Brain microvascular endothelial cell (primary cell): ENCODE results near the gene RGS19.

Experiments
- DNase-seq: peaks from one replicate; pipeline ENCODE4 v3.0.0-alpha.2; 2020
- H3K27ac ChIP-seq: fragments of 250-450 bp; sonication (Bioruptor Pico); 2 replicates; pipeline ENCODE4 v1.5.1; 2020; ENCODE audit warnings: mild to moderate bottlenecking, moderate library complexity
- H3K27me3 ChIP-seq: fragments of 250-450 bp; sonication (Bioruptor Pico); replicated peaks from 2 replicates; pipeline ENCODE4 v1.5.1; 2020; ENCODE audit warnings: mild to moderate bottlenecking
- H3K36me3 ChIP-seq: fragments of 250-450 bp; sonication (Bioruptor Pico); replicated peaks from 2 replicates; pipeline ENCODE4 v1.5.1; 2020; ENCODE audit warnings: mild to moderate bottlenecking
- H3K4me3 ChIP-seq: 2 replicates; pipeline ENCODE4 v1.5.1; 2011; ENCODE audit warnings: low read depth, mild to moderate bottlenecking, control low read depth, low read length, moderate library complexity
- CTCF ChIP-seq: IDR thresholded peaks from 2 replicates; pipeline ENCODE4 v1.5.1; 2011; ENCODE audit warnings: low read depth, mild to moderate bottlenecking, moderate library complexity, low read length, control low read depth, inconsistent platforms; ENCODE audit errors: missing control alignments
- in situ Hi-C: cut with HindIII; loops from 2 replicates; pipeline ENCODE4 v1.10.0; 2017; ENCODE audit warnings: low sequenced_read_pairs, low pct_ligation_motif_present

RGS19 gene

GRCh38 chr20:64096535-64096934 is 17.2 kb upstream of the RGS19 start:
- Histone ChIP-seq H3K27me3 (peaks cover 15% of the 10 kb centered on the region), H3K27ac (no peak overlapping the region), H3K36me3 (no peaks in the 10 kb centered on the region), H3K4me3 (no peak overlapping the region)
- DNase-seq = no peak
- no peak for TF ChIP-seq CTCF
- in situ Hi-C loops = no loop called here

- no peak overlapping the region for H3K4me3 ChIP-seq
- in situ Hi-C loops = no loop called here
- no peak overlapping the region for H3K27ac ChIP-seq
- no peaks in the 10 kb centered on the region for H3K36me3 ChIP-seq
- peaks cover 9% of the 10 kb centered on the region for H3K27me3 ChIP-seq
- TF ChIP-seq CTCF = no peak
- no peak for DNase-seq
Observed at GRCh38 chr20:64095927-64096326, 16.6 kb upstream of the RGS19 start.

GRCh38 chr20:64095455-64095854 is 16.1 kb upstream of the RGS19 start:
- Histone ChIP-seq H3K27me3 (peaks cover 4% of the 10 kb centered on the region), H3K4me3 (no peak overlapping the region), H3K36me3 (no peaks in the 10 kb centered on the region), H3K27ac (no peak overlapping the region)
- TF ChIP-seq CTCF = no peak
- in situ Hi-C loops = no loop called here
- no peak for DNase-seq

- Histone ChIP-seq H3K27ac (no peak overlapping the region), H3K36me3 (no peaks in the 10 kb centered on the region), H3K4me3 (no peak overlapping the region), H3K27me3 (peaks cover 7% of the 10 kb centered on the region)
- DNase-seq = no peak
- in situ Hi-C loops = no loop called here
- TF ChIP-seq CTCF = no peak
Observed at GRCh38 chr20:64093013-64093503, 13.7 kb upstream of the RGS19 start.

- Histone ChIP-seq H3K4me3 (no peak overlapping the region), H3K27ac (no peak overlapping the region), H3K27me3 (peaks cover 7% of the 10 kb centered on the region), H3K36me3 (no peaks in the 10 kb centered on the region)
- TF ChIP-seq CTCF = no peak
- in situ Hi-C loops = no loop called here
- no peak for DNase-seq
Observed at GRCh38 chr20:64092258-64093012, 13.1 kb upstream of the RGS19 start.

- in situ Hi-C loops = no loop called here
Observed at GRCh38 chr20:64091770-64092169, 12.5 kb upstream of the RGS19 start.

More at GRCh38 chr20:64091770-64092169, 12.5 kb upstream of the RGS19 start:
- Histone ChIP-seq H3K36me3 (no peaks in the 10 kb centered on the region), H3K27ac (no peak overlapping the region), H3K27me3 (peaks cover 7% of the 10 kb centered on the region), H3K4me3 (no peak overlapping the region)
- TF ChIP-seq CTCF = no peak
- DNase-seq = no peak
